Astrocyte (in vitro differentiated cells and primary cell): ENCODE results near the gene RPA3. TPM values are rescaled to one million over a fixed set of nuclear protein-coding genes. Genes with fewer than 3 reads are reported as not detected.

Experiments
- DNase-seq: peaks from one replicate; pipeline ENCODE4 v3.0.0-alpha.2; 2010; ENCODE audit warnings: low read depth
- FAIRE-seq: peaks from 2 replicates; lab custom pipeline; 2011; peaks lifted over from hg19 to GRCh38; lab: Jason Lieb, UNC
- H2AFZ ChIP-seq: 2 replicates; pipeline ENCODE4 v1.6.0; 2012; ENCODE audit warnings: low read depth, low read length, inconsistent platforms
- H3K27ac ChIP-seq: 2 replicates; pipeline ENCODE4 v1.5.1; 2011; ENCODE audit warnings: low read depth, low read length, inconsistent platforms
- H3K27me3 ChIP-seq: 2 replicates; pipeline ENCODE4 v1.6.0; 2011; ENCODE audit warnings: low read length, inconsistent platforms; ENCODE audit not compliant: insufficient read depth
- H3K36me3 ChIP-seq: 2 replicates; pipeline ENCODE4 v1.5.1; 2011; ENCODE audit warnings: low read length, inconsistent platforms; ENCODE audit not compliant: insufficient read depth
- H3K4me1 ChIP-seq: 2 replicates; pipeline ENCODE4 v1.5.1; 2011; ENCODE audit warnings: low read length, inconsistent platforms; ENCODE audit not compliant: insufficient read depth
- H3K4me2 ChIP-seq: 2 replicates; pipeline ENCODE4 v1.6.0; 2012; ENCODE audit warnings: low read length, inconsistent platforms
- H3K4me3 ChIP-seq: 2 replicates; pipeline ENCODE4 v1.5.1; 2011; ENCODE audit warnings: low read depth, mild to moderate bottlenecking, low read length, inconsistent platforms; ENCODE audit not compliant: insufficient read depth
- H3K79me2 ChIP-seq: 2 replicates; pipeline ENCODE4 v1.6.0; 2012; ENCODE audit warnings: mild to moderate bottlenecking, low read length, inconsistent platforms; ENCODE audit not compliant: insufficient read depth
- H3K9ac ChIP-seq: 2 replicates; pipeline ENCODE4 v1.6.0; 2012; ENCODE audit warnings: mild to moderate bottlenecking, low read length, inconsistent platforms
- H3K9me3 ChIP-seq: 2 replicates; pipeline ENCODE4 v1.5.1; 2012; ENCODE audit warnings: low read depth, mild to moderate bottlenecking, low read length, inconsistent platforms; ENCODE audit not compliant: insufficient read depth
- H4K20me1 ChIP-seq: 2 replicates; pipeline ENCODE4 v1.6.0; 2012; ENCODE audit warnings: low read length, inconsistent platforms; ENCODE audit not compliant: insufficient read depth
- H3K27ac Mint-ChIP-seq: one replicate; pipeline ENCODE4 v1.8.0; 2021; ENCODE audit warnings: mild to moderate bottlenecking, mixed read lengths; ENCODE audit not compliant: unreplicated experiment
- H3K27me3 Mint-ChIP-seq: one replicate; pipeline ENCODE4 v1.8.0; 2021; ENCODE audit warnings: low read depth, mixed read lengths; ENCODE audit not compliant: unreplicated experiment
- H3K36me3 Mint-ChIP-seq: one replicate; pipeline ENCODE4 v1.8.0; 2021; ENCODE audit warnings: low read depth, mixed read lengths; ENCODE audit not compliant: unreplicated experiment
- H3K4me1 Mint-ChIP-seq: one replicate; pipeline ENCODE4 v1.8.0; 2021; ENCODE audit warnings: low read depth, mixed read lengths; ENCODE audit not compliant: unreplicated experiment
- H3K4me3 Mint-ChIP-seq: one replicate; pipeline ENCODE4 v1.8.0; 2021; ENCODE audit warnings: mild to moderate bottlenecking, moderate library complexity, mixed read lengths; ENCODE audit not compliant: unreplicated experiment
- H3K9me3 Mint-ChIP-seq: one replicate; pipeline ENCODE4 v1.8.0; 2021; ENCODE audit warnings: mild to moderate bottlenecking, mixed read lengths; ENCODE audit not compliant: unreplicated experiment
- EZH2 ChIP-seq: IDR thresholded peaks from 2 replicates; pipeline ENCODE4 v1.6.1; 2012; ENCODE audit warnings: mild to moderate bottlenecking, low read length, inconsistent platforms; ENCODE audit not compliant: insufficient read depth
- total RNA-seq: library from RNA; stranded (reverse); gene quantifications from 2 replicates; pipeline ENCODE4 v1.2.1, GENCODE V29; 2021
- TF ChIP-seq, protein P1 (sequence below): IDR thresholded peaks from 2 replicates; pipeline ENCODE4 v1.5.1; 2011; ENCODE audit warnings: low read depth, mild to moderate bottlenecking, inconsistent platforms, low read length, moderate library complexity; ENCODE audit not compliant: insufficient read depth

Gene RPA3
- total RNA-seq, 1 donor from 2014 or later = 17.7 TPM

DNA sequence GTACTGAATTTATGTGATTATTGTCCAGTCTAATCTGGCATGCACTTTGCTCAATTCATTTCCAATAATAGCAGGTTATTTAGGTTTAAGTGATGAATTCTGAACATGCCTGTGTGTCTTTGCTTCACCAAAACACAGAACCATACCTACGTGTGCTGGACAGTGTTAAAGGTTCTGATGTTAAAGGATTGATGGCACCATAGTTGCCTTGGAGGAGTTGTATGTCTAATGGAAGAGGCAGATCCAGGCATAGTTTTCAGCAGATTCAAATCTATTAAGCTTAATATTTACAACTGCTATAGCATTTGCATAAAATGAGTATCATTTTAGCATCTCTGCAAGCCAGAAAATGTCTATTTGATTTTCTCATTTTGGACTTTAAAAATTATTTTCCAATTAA lies 105.9 kb downstream of the RPA3 start:
- H3K27me3 ChIP-seq = no peaks in the 10 kb centered on the region
- Mint-ChIP-seq H3K36me3 (no peaks in the 10 kb centered on the region), H3K9me3 (no peaks in the 10 kb centered on the region), H3K4me3 (no peak overlapping the region), H3K27me3 (no peaks in the 10 kb centered on the region), H3K27ac (no peak overlapping the region), H3K4me1 (no peaks in the 10 kb centered on the region)
- H3K36me3 ChIP-seq = no peaks in the 10 kb centered on the region
- no peak overlapping the region for H3K4me3 ChIP-seq
- no peaks in the 10 kb centered on the region for H3K79me2 ChIP-seq
- no peak overlapping the region for H2AFZ ChIP-seq
- TF ChIP-seq EZH2 = no peak
- TF ChIP-seq, protein P1, sequence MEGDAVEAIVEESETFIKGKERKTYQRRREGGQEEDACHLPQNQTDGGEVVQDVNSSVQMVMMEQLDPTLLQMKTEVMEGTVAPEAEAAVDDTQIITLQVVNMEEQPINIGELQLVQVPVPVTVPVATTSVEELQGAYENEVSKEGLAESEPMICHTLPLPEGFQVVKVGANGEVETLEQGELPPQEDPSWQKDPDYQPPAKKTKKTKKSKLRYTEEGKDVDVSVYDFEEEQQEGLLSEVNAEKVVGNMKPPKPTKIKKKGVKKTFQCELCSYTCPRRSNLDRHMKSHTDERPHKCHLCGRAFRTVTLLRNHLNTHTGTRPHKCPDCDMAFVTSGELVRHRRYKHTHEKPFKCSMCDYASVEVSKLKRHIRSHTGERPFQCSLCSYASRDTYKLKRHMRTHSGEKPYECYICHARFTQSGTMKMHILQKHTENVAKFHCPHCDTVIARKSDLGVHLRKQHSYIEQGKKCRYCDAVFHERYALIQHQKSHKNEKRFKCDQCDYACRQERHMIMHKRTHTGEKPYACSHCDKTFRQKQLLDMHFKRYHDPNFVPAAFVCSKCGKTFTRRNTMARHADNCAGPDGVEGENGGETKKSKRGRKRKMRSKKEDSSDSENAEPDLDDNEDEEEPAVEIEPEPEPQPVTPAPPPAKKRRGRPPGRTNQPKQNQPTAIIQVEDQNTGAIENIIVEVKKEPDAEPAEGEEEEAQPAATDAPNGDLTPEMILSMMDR = no peak
- no peaks in the 10 kb centered on the region for H3K9me3 ChIP-seq
- FAIRE-seq (no peak), DNase-seq (no peak)
- H4K20me1 ChIP-seq = no peaks in the 10 kb centered on the region
- H3K4me1 ChIP-seq = no peaks in the 10 kb centered on the region
- H3K4me2 ChIP-seq = no peak overlapping the region
- no peak overlapping the region for H3K27ac ChIP-seq
- H3K9ac ChIP-seq = no peak overlapping the region

DNA sequence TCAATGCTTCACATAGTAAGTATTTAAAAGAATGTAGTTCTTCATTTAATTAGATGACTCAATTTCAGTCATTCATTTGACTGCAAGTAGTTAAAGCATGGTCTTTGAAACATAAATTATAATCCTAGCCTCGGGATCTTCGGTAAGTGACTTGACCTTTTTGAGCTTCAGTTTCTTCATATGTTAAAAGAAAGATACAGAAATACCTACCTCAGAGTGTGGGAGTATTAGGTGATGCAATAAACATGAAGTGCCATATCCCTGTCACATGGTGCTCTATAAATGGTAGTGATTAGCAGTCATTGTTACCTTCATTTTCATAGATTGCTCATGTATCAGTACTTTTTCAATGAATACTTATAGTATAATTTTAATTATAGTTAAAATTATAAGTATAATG lies 109.1 kb downstream of the RPA3 start:
- no peak overlapping the region for H3K27ac ChIP-seq
- Mint-ChIP-seq H3K27ac (no peak overlapping the region), H3K36me3 (no peaks in the 10 kb centered on the region), H3K27me3 (no peaks in the 10 kb centered on the region), H3K4me1 (no peaks in the 10 kb centered on the region), H3K4me3 (no peak overlapping the region), H3K9me3 (no peaks in the 10 kb centered on the region)
- H2AFZ ChIP-seq = no peak overlapping the region
- H3K4me3 ChIP-seq = no peak overlapping the region
- no peaks in the 10 kb centered on the region for H3K36me3 ChIP-seq
- no peaks in the 10 kb centered on the region for H4K20me1 ChIP-seq
- H3K9ac ChIP-seq = no peak overlapping the region
- no peak for DNase-seq
- TF ChIP-seq, protein P1 = no peak
- TF ChIP-seq EZH2 = no peak
- no peaks in the 10 kb centered on the region for H3K27me3 ChIP-seq
- no peak for FAIRE-seq
- H3K4me1 ChIP-seq = no peaks in the 10 kb centered on the region
- H3K9me3 ChIP-seq = no peaks in the 10 kb centered on the region
- H3K4me2 ChIP-seq = no peak overlapping the region
- no peaks in the 10 kb centered on the region for H3K79me2 ChIP-seq

DNA sequence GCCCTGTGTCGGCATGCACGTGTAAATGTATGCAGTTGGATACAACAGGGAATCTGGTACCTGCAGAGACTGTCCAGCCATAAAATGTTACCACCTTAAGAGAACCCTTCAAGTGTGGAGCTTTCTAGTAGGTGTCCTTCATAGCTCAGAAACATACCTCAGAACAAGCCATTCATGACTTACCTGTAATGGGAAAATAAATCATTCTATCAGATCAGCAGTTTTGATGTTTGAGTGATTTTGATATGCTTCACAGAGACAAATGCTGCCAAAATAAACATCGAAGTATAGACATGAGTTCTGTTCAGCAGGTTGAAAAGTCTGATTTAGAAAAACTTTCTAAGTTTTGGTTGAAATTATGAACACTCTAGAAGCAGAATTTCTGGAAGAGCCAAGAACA lies 111.4 kb downstream of the RPA3 start:
- H3K27ac ChIP-seq = no peak overlapping the region
- Mint-ChIP-seq H3K27ac (no peak overlapping the region), H3K27me3 (no peaks in the 10 kb centered on the region)

More for the DNA sequence above, 111.4 kb downstream of the RPA3 start:
- Histone ChIP-seq H3K4me1 (no peaks in the 10 kb centered on the region), H2AFZ (no peak overlapping the region), H3K9ac (no peak overlapping the region), H3K4me3 (no peak overlapping the region), H3K36me3 (no peaks in the 10 kb centered on the region), H3K27me3 (no peaks in the 10 kb centered on the region), H3K4me2 (no peak overlapping the region), H4K20me1 (no peaks in the 10 kb centered on the region), H3K9me3 (no peaks in the 10 kb centered on the region), H3K79me2 (no peaks in the 10 kb centered on the region)
- Mint-ChIP-seq H3K36me3 (no peaks in the 10 kb centered on the region), H3K4me1 (no peaks in the 10 kb centered on the region), H3K9me3 (no peaks in the 10 kb centered on the region), H3K4me3 (no peak overlapping the region)
- no peak for TF ChIP-seq EZH2
- TF ChIP-seq, protein P1 = no peak
- no peak for FAIRE-seq
- no peak for DNase-seq
